Caco-2 (cell line): ENCODE measurements around the gene RIN3. TPM values are rescaled to one million over a fixed set of nuclear protein-coding genes. Genes with fewer than 3 reads are reported as not detected.

Experiments
- BruUV-seq: library from RNA; stranded (reverse); fragments of 400-500 nt; replicated peaks from 2 replicates; lab custom pipeline; 2021; lab: Mats Ljungman, UMichigan
- CTCF ChIA-PET: fragments of 300-600 bp; sonication (Branson Sonifier 250); formaldehyde crosslinking; loops from one replicate; lab custom pipeline; 2022; ENCODE audit warnings: antibody characterized with exemption; lab: Charles Lee
- POLR2A ChIA-PET: fragments of 300-600 bp; sonication (Branson Sonifier 250); formaldehyde crosslinking; loops from one replicate; lab custom pipeline; 2022; ENCODE audit warnings: antibody characterized with exemption; lab: Charles Lee
- DNase-seq, 2 experiments: peaks; one replicate each; pipeline versions ENCODE4 v3.0.0 to v3.0.0-alpha.2; 2020 to 2022
- H3K27me3 ChIP-seq: replicated peaks from 2 replicates; pipeline ENCODE4 v1.6.0; 2011; ENCODE audit warnings: low read length; ENCODE audit not compliant: control insufficient read depth, insufficient read depth
- H3K36me3 ChIP-seq: 2 replicates; pipeline ENCODE4 v1.5.1; 2011; ENCODE audit warnings: low read length; ENCODE audit not compliant: control insufficient read depth, insufficient read depth
- H3K4me1 ChIP-seq: fragments of 250-450 bp; sonication (Bioruptor Pico); 2 replicates; pipeline ENCODE4 v1.5.1; 2020; ENCODE audit warnings: mild to moderate bottlenecking
- H3K4me3 ChIP-seq: 2 replicates; pipeline ENCODE4 v1.5.1; 2011; ENCODE audit warnings: low read depth, mild to moderate bottlenecking, control low read depth, low read length
- H3K9me3 ChIP-seq: fragments of 250-450 bp; sonication (Bioruptor Pico); 2 replicates; pipeline ENCODE4 v1.5.1; 2020; ENCODE audit warnings: mild to moderate bottlenecking, moderate library complexity
- H3K27ac Mint-ChIP-seq: one replicate; pipeline ENCODE4 v1.8.0; 2022; ENCODE audit warnings: mixed read lengths; ENCODE audit not compliant: unreplicated experiment
- H3K27me3 Mint-ChIP-seq: one replicate; pipeline ENCODE4 v1.8.0; 2022; ENCODE audit warnings: mixed read lengths; ENCODE audit not compliant: insufficient read depth, unreplicated experiment
- H3K36me3 Mint-ChIP-seq: one replicate; pipeline ENCODE4 v1.8.0; 2022; ENCODE audit warnings: mild to moderate bottlenecking, mixed read lengths; ENCODE audit not compliant: insufficient read depth, unreplicated experiment
- H3K4me1 Mint-ChIP-seq: one replicate; pipeline ENCODE4 v1.8.0; 2022; ENCODE audit warnings: low read depth, mixed read lengths; ENCODE audit not compliant: unreplicated experiment
- H3K4me3 Mint-ChIP-seq: one replicate; pipeline ENCODE4 v1.8.0; 2022; ENCODE audit warnings: mild to moderate bottlenecking, moderate library complexity, mixed read lengths; ENCODE audit not compliant: unreplicated experiment
- H3K9me3 Mint-ChIP-seq: one replicate; pipeline ENCODE4 v1.8.0; 2022; ENCODE audit warnings: mixed read lengths; ENCODE audit not compliant: unreplicated experiment
- intact Hi-C: fragments of 100-400 bp; cut with micrococcal nuclease; formaldehyde crosslinking; loops from one replicate; pipeline ENCODE4 v1.10.0; 2022; ENCODE audit not compliant: unreplicated experiment
- total RNA-seq: library from RNA; stranded (reverse); gene quantifications from 2 replicates; pipeline ENCODE4 v1.2.3, GENCODE V29; 2022
- TF ChIP-seq, protein P1 (sequence below), 2 experiments: fragments of 200-600 bp in 1 of 2; IDR thresholded peaks; 1 replicate in 1 of 2; 2 replicates in 1 of 2; pipeline versions ENCODE4 v1.5.1 to v1.8.0; 2011 to 2022; ENCODE audit warnings: antibody characterized with exemption in 1 of 2, control low read depth in 1 of 2, inconsistent platforms in 1 of 2, low read depth in 1 of 2, low read length in 1 of 2, mild to moderate bottlenecking in 1 of 2, moderate library complexity in 1 of 2; ENCODE audit not compliant: insufficient read depth in 1 of 2, severe bottlenecking in 1 of 2, unreplicated experiment in 1 of 2

RIN3 gene
- total RNA-seq, 1 experiment from 2014 or later, result 20.7 TPM

GRCh38 chr14:92487513-92488133, 26.0 kb upstream of the RIN3 start:
- H3K27ac Mint-ChIP-seq, result no peak overlapping the region
- TF ChIP-seq, protein P1, sequence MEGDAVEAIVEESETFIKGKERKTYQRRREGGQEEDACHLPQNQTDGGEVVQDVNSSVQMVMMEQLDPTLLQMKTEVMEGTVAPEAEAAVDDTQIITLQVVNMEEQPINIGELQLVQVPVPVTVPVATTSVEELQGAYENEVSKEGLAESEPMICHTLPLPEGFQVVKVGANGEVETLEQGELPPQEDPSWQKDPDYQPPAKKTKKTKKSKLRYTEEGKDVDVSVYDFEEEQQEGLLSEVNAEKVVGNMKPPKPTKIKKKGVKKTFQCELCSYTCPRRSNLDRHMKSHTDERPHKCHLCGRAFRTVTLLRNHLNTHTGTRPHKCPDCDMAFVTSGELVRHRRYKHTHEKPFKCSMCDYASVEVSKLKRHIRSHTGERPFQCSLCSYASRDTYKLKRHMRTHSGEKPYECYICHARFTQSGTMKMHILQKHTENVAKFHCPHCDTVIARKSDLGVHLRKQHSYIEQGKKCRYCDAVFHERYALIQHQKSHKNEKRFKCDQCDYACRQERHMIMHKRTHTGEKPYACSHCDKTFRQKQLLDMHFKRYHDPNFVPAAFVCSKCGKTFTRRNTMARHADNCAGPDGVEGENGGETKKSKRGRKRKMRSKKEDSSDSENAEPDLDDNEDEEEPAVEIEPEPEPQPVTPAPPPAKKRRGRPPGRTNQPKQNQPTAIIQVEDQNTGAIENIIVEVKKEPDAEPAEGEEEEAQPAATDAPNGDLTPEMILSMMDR (IDR thresholded peaks at IDR 0.05; ENCODE audit: insufficient read depth in 1 of 2, low read depth in 1 of 2, low read length in 1 of 2, severe bottlenecking in 1 of 2, unreplicated experiment in 1 of 2), result no peak
- CTCF ChIA-PET, result no interaction called here
- H3K4me1 Mint-ChIP-seq, result peaks cover 11% of the 10 kb centered on the region
- Histone ChIP-seq H3K36me3 (no peaks in the 10 kb centered on the region), H3K9me3 (no peaks in the 10 kb centered on the region), H3K4me1 (no peaks in the 10 kb centered on the region; the same call in 1 of the 2 replicates), H3K27me3 (no peaks in the 10 kb centered on the region; the same call in 1 of the 2 replicates), H3K4me3 (no peak overlapping the region)
- no peaks in the 10 kb centered on the region for H3K27me3 Mint-ChIP-seq
- intact Hi-C loops, result no loop called here
- no peak for DNase-seq
- no TSS peak for BruUV-seq
- H3K4me3 Mint-ChIP-seq, result no peak overlapping the region
- POLR2A ChIA-PET, result no interaction called here
- H3K9me3 Mint-ChIP-seq, result no peaks in the 10 kb centered on the region
- peaks cover 6% of the 10 kb centered on the region for H3K36me3 Mint-ChIP-seq

DNA sequence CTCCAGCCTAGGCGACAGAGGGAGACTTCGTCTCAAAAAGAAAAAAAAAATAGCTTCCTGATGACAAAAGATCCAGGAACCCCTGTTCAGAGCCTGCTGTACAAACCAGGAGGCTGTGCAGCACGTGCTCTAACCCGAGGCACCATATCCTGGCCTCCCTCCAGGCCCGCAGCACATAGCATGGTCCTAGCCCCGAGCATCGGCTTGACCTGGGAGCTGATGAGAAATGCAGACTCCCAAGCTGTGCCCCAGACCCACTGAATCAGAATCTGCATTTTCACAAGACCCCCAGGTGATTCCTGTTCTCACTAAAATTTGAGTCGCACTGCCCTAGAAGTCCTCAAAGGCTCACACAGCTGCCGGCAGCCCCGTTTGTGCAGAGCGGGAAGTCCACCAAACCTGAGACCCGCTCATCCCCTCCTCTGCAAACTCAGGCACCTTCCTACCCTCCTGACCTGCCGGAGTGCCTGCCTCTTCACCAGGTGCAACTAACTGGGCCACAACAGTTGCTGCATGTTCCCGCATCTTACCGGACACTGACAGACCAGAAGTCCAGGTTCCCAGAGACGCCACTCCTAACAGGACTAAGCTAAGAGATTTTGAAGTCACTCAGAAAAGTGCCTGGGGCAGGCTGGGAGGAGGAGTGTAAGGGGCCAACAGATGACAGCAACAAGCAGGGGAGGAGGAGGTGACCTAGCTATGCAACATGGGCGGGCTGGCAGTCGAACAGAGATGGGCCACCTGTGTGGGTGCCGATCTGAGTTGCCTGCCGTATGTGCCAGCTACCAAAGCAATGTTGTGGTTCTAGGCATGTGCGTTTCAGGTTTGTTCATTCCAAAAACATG, 24.0 kb upstream of the RIN3 start:
- intact Hi-C loops, result no loop called here
- H3K4me1 Mint-ChIP-seq, result peaks cover 11% of the 10 kb centered on the region
- DNase-seq, result no peak
- Histone ChIP-seq H3K27me3 (no peaks in the 10 kb centered on the region; the same call in 1 of the 2 replicates), H3K36me3 (no peaks in the 10 kb centered on the region), H3K9me3 (no peaks in the 10 kb centered on the region), H3K4me3 (no peak overlapping the region), H3K4me1 (no peaks in the 10 kb centered on the region; the same call in 1 of the 2 replicates)
- ChIA-PET POLR2A (no interaction called here), CTCF (interaction anchor here (0.6 to 0.8 kb wide), 2 partner anchors 95 to 283 kb away, joined by 3 read pairs; no protein-coding TSS in a partner anchor)
- BruUV-seq, result no TSS peak
- no peak overlapping the region for H3K27ac Mint-ChIP-seq
- no peaks in the 10 kb centered on the region for H3K27me3 Mint-ChIP-seq
- H3K4me3 Mint-ChIP-seq, result no peak overlapping the region
- peaks cover 6% of the 10 kb centered on the region for H3K36me3 Mint-ChIP-seq
- TF ChIP-seq, protein P1 (IDR thresholded peaks at IDR 0.05; ENCODE audit: insufficient read depth in 1 of 2, low read depth in 1 of 2, low read length in 1 of 2, severe bottlenecking in 1 of 2, unreplicated experiment in 1 of 2), result no peak
- H3K9me3 Mint-ChIP-seq, result no peaks in the 10 kb centered on the region

GRCh38 chr14:92490239-92490959, 23.2 kb upstream of the RIN3 start:
- H3K27me3 Mint-ChIP-seq, result no peaks in the 10 kb centered on the region
- Histone ChIP-seq H3K36me3 (no peaks in the 10 kb centered on the region), H3K4me1 (no peaks in the 10 kb centered on the region; the same call in 1 of the 2 replicates), H3K4me3 (no peak overlapping the region), H3K9me3 (no peaks in the 10 kb centered on the region), H3K27me3 (no peaks in the 10 kb centered on the region)
- ChIA-PET POLR2A (no interaction called here), CTCF (interaction anchor here (0.6 to 0.8 kb wide), 2 partner anchors 95 to 282 kb away, joined by 3 read pairs; no protein-coding TSS in a partner anchor)
- H3K4me1 Mint-ChIP-seq, result peaks cover 11% of the 10 kb centered on the region
- peaks cover 6% of the 10 kb centered on the region for H3K36me3 Mint-ChIP-seq
- no peak overlapping the region for H3K27ac Mint-ChIP-seq
- intact Hi-C loops, result no loop called here
- no peaks in the 10 kb centered on the region for H3K9me3 Mint-ChIP-seq
- TF ChIP-seq, protein P1 (IDR thresholded peaks at IDR 0.05; ENCODE audit: insufficient read depth in 1 of 2, low read depth in 1 of 2, low read length in 1 of 2, severe bottlenecking in 1 of 2, unreplicated experiment in 1 of 2), result no peak
- H3K4me3 Mint-ChIP-seq, result no peak overlapping the region
- no TSS peak for BruUV-seq
- no peak for DNase-seq
